GM13976 (cell line): Measurements from ENCODE around the gene AMPH.

ENCODE experiments used
- DNase-seq: peaks from one replicate; pipeline ENCODE4 v3.0.0; 2012; ENCODE audit warnings: low spot score
- CTCF ChIP-seq: IDR thresholded peaks from 2 replicates; pipeline ENCODE4 v1.5.1; 2012; ENCODE audit warnings: borderline replicate concordance, mild to moderate bottlenecking; ENCODE audit not compliant: insufficient read depth; ENCODE audit errors: extremely low read depth, missing control alignments, control extremely low read depth
- in situ Hi-C: fragments of 300-500 bp; cut with MboI; formaldehyde crosslinking; loops from one replicate; pipeline ENCODE4 v1.12.0; 2022; ENCODE audit warnings: low sequenced_read_pairs, mixed read lengths, inconsistent platforms; ENCODE audit not compliant: unreplicated experiment

Gene AMPH

GRCh38 chr7:38658921-38659320 lies 27.7 kb upstream of the AMPH start:
- DNase-seq: no peak
- in situ Hi-C loops: no loop called here
- no peak for TF ChIP-seq CTCF

- no peak for DNase-seq
- in situ Hi-C loops: no loop called here
- no peak for TF ChIP-seq CTCF
These were observed 25.8 kb upstream of the AMPH start for GRCh38 chr7:38656968-38657367.

- no peak for TF ChIP-seq CTCF
- no peak for DNase-seq
- in situ Hi-C loops: no loop called here
These were observed 24.9 kb upstream of the AMPH start for GRCh38 chr7:38655833-38656774.

GRCh38 chr7:38637957-38638356 lies 6.8 kb upstream of the AMPH start:
- no peak for DNase-seq
- TF ChIP-seq CTCF: no peak
- in situ Hi-C loops: no loop called here

GRCh38 chr7:38632411-38632810 lies 1.2 kb upstream of the AMPH start:
- no peak for TF ChIP-seq CTCF
- in situ Hi-C loops: no loop called here
- no peak for DNase-seq

GRCh38 chr7:38629651-38630510 lies 1.3 kb downstream of the AMPH start:
- in situ Hi-C loops: no loop called here
- no peak for DNase-seq
- no peak for TF ChIP-seq CTCF
